Upper lobe of left lung (tissue), 4 donors: ENCODE data around the gene EML2.

ENCODE experiments used
- CTCF ChIP-seq, 6 experiments: fragments of 450-650 bp in 4 of 6; fragments of 200-600 bp in 2 of 6; sonication (generic) in 2 of 6; IDR thresholded peaks; one replicate each; pipeline ENCODE4 v1.5.1; 2016 to 2019; ENCODE audit warnings: antibody characterized with exemption in 6 of 6
- POLR2A ChIP-seq, 4 donors: fragments of 450-650 bp; IDR thresholded peaks; one replicate each; pipeline ENCODE4 v1.5.1; 2016 to 2017; ENCODE audit warnings: antibody characterized with exemption in 4 of 4, mild to moderate bottlenecking in 2 of 4

GRCh38 chr19:45655073-45655472 lies 15.9 kb upstream of the EML2 start:
- TF ChIP-seq CTCF (IDR thresholded peaks at IDR 0.05) (no peak), POLR2A (IDR thresholded peaks at IDR 0.05) (no peak)
